ENCODE results near the gene NCL.

- TF ChIP-seq MXI1 (conservative IDR thresholded peaks at IDR 0.05; ENCODE audit: poor library complexity, severe bottlenecking) (no peak), CTCF (IDR thresholded peaks at IDR 0.05; ENCODE audit: poor library complexity, severe bottlenecking) (no peak), TAF1 (IDR thresholded peaks at IDR 0.05; ENCODE audit: low read depth) (no peak), RAD21 (conservative IDR thresholded peaks at IDR 0.05) (no peak)
These were observed 50.3 kb downstream of the NCL start for GRCh38 chr2:231413921-231414476.

Data from neural cell (in vitro differentiated cells).